Right ventricle myocardium superior (tissue), 1 donor: Measurements from ENCODE around the gene HLA-DQA2. TPM values are rescaled to one million over a fixed set of nuclear protein-coding genes. Genes with fewer than 3 reads are reported as not detected.
"Not testable (repeated sequence)": the region's sequence is repeated elsewhere in the genome, so short reads cannot be mapped to it uniquely, and the experiment has no call there.

ENCODE experiments used
- ATAC-seq: fragments of 200-7000 bp; cut with Tn5 transposase; one replicate; pipeline ENCODE4 v1.9.1; 2020; ENCODE audit warnings: mild to moderate bottlenecking; ENCODE audit not compliant: poor library complexity
- DNase-seq: peaks from one replicate; pipeline ENCODE4 v3.0.0-alpha.2; 2020
- intact Hi-C: fragments of 100-400 bp; cut with DNase I; formaldehyde crosslinking; loops from one replicate; pipeline ENCODE4 v1.11.2; 2022
- microRNA-seq: library from miRNA; unstranded; fragments of <30 nt; microRNA quantifications from one replicate; pipeline ENCODE4 v1.2.0, GENCODE V29; 2020
- total RNA-seq: library from RNA; stranded (reverse); fragmentation: NEBNext Ultra II Directional; extraction: Animal tissue kit (Norgen Biotek cat#: 25700); gene quantifications from one replicate; pipeline ENCODE4 v1.2.1, GENCODE V29; 2021
- donor health status: DM: no; HTN: yes; CAD: no; lungs with severe emphysema.

The HLA-DQA2 gene
- total RNA-seq, 1 donor from 2014 or later, result 1.6 TPM

DNA sequence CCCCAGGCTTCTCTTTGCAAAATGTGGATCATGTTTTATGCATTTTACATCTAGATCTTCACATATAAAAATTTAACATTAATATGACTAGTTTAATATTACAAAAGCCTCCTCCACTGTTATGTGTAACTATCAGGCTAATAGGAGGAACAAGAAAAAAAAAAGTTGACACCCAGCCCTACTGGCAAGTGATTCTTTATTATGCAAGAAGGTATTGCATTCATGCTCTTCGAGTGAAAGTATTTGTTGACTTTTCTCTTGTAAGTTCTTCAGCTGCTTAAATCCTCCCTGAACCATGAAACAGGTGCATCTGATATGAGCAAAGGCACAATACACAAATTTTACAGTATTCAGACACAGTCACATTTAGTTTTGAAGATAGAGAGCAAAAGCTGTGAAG lies 22.9 kb downstream of the HLA-DQA2 start:
- no peak for ATAC-seq
- no peak for DNase-seq
- intact Hi-C loops, result no loop called here

DNA sequence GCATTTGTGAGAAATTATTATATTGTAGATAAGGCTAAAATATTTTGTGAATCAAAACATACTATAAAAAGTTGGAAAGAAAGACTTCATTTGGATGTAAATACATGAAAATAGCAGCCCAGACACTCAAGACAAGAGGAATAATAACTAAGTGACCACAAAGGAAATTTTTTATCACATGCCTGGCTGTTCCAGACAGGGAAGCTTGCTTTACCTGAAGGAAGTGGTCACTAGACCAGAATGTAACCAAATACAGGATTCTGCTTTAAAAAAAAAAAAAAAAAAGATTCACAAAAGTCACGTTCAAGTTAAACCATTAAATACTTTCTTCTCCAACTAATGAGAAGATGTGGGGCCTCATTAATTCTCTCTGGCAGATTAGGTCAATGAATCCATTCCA lies 31.5 kb downstream of the HLA-DQA2 start:
- no peak for ATAC-seq
- no peak for DNase-seq
- intact Hi-C loops, result no loop called here

DNA sequence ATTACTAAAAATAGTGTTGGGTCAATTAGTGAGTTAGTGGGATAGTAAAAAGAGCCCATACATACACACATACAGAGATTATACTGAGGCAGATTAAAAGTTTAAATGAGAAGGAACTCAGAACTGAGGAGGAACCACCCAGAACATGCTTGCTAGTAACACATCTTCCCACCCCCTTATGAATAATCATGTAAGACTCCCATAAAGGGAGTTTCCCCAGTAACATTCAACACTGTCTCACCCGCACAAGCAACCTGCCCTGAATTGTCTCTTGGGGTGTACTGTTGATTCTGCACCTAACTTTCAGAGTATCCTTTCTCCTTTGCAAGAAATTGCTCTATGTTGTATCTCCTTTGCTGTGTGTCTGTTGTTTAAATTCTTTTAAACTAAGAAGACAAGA lies 33.2 kb downstream of the HLA-DQA2 start:
- no peak for DNase-seq
- no peak for ATAC-seq
- intact Hi-C loops, result no loop called here

DNA sequence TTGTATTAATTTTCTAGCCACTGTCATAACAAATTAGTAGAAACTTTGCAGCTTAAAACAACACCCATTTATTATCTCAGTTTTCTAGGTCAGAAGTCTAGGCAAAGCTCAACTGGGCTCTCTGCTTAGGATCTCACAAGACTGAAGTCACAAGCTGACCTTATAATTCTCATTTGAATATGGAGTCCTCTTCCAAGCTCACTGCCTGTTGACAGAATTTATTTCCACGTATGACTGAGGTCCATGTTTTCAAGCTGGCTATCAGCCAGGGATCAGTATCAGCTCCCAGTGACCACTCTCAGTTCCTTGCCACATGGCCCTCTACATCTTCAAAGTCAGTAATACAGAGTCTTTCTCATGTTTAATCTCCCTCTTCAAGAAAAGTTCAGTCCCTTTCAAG lies 33.9 kb downstream of the HLA-DQA2 start:
- intact Hi-C loops, result no loop called here
- no peak for ATAC-seq
- no peak for DNase-seq

DNA sequence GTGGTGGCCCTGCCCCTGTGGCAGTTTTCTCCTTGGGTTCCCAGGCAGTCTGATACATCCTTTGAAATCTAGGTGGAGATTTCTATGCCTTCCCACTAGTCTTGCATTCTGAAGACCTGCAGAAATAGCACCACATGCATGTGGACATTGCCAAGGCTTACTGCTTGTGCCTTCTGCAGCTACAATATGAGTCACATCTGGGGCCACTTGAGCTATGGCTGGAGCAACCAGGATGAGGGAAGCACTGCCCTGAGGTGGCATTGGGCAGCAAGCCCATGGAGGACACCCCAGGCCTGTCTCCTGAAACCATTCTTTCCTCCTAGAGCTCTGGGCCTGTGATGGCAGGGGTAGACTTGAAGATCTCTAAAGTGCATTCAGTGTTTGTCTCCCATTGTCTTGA lies 37.8 kb downstream of the HLA-DQA2 start:
- no peak for ATAC-seq
- intact Hi-C loops, result no loop called here
- no peak for DNase-seq

DNA sequence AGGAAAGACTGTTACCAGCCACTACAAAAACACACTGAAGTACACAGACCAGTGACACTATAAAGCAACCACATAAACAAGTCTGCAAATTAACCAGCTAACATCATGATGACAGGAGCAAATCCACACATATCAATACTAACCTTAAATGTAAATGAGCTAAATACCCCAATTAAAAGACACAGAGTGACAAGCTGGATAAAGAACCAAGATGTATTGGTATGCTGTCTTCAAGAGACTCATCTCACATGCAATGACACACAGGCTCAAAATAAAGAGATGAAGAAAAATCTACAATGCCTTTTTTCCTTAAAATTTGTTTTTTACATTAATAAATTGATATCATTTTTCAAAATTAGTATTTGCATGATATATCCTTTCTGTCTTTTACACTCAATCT lies 41.7 kb downstream of the HLA-DQA2 start:
- ATAC-seq, intact Hi-C loops, DNase-seq: not testable (repeated sequence)

DNA sequence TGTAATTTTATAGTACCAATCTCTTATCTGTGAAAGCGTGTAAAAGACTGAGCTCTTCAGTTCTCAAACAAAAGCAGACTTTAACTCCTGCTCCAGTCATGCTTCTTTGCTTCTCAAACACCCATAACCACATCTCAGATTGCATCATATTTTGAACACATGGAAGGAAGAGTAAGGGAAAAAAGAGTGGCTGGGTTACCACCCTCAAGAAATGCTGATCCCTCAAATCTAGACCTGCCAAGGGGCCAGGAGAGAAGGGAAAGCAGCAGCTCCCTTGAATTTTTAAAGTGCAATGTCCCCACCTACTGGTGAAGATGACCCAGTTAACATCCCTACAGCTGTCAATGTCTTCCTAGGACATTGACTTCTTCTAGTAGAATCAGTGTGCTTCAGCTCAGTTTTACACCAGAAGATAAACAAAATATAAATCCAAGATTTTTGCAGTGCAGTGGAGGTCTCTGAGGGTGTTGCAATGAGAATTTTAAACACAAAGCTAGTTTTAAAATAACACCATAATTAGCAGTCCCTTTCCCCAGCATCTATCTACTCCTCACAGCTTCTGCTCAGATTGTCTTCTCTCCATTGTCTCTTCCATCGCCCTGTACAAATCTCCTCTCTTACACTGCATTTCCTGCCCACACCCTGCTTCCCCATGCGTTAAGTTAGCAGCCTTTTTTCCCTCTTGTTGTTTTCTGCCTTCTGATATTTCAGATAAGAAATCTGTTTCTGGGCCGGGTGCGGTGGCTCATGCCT lies 44.8 kb downstream of the HLA-DQA2 start:
- DNase-seq (no peak), ATAC-seq (peak; percentile 85)

DNA sequence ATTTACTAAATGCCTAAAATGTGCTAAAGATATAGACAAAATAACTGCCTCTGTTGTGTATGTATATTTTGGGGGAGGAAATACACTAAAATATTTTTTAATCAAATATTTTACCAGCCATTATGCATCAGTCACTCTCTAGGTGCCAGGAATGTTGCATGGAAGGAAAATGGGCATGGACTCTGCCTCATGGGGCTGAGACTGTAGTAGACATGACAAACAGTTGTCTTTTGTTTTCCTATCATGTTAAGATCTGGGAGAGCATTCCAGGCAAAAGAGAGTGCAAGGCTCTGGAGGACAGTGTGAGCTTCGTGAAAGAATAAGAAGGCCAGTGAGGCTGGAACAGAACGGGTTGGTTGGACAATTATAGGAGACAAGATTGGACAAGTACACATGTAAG lies 49.1 kb downstream of the HLA-DQA2 start:
- intact Hi-C loops, result loop anchor here (10.0 kb wide), 1 partner anchor 86 kb away; no protein-coding TSS in a partner anchor
- DNase-seq, result no peak
- ATAC-seq, result no peak

More for the DNA sequence above, 44.8 kb downstream of the HLA-DQA2 start:
- intact Hi-C loops, result no loop called here

DNA sequence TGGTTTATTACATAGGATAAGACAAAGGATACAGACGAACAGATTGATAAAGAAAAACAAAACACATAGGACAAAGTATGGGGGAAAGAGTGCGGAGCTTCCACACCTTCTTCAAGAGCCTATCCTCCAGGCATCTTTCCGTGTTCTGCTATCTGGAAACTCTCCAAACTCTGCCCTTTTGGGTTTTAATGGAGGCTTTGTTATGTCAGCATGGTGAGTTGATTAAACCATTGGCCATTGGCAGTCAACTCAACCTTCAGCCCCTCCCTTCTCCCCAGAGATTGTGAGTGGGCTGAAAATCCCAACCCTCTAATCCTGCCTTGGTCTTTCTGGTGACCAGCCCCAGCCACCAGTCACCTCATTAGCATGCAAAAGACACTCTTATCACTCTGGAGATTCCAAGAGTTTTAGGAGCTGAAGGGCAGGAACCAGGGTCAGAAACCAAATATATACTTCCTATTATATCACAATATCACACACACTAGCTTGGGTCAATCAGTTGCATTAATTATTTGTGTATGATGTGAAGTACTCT lies 51.8 kb downstream of the HLA-DQA2 start:
- intact Hi-C loops, result loop anchor here (10.0 kb wide), 1 partner anchor 88 kb away; no protein-coding TSS in a partner anchor
- no peak for DNase-seq
- no peak for ATAC-seq

DNA sequence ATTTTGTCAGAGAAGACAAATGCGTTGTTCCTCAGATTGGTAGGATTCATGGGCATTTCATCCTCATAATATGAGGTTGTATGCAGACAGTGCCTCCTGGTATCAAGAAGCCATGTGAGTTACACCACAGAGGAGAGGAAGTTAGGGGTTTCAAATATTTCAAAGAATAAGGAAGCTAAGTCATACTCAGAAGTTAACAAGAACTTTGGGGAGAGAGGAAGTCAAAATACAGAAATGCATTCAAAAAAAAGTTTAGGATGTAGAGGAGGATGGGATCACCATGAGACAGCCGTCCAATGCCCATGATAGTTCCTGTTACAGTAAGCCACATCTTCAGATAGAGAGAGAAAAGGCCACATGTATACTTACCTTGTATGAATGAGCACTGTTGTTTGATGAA lies 53.3 kb downstream of the HLA-DQA2 start:
- ATAC-seq (peak; percentile 18), DNase-seq (no peak)
- intact Hi-C loops, result loop anchor here (10.0 kb wide), 1 partner anchor 90 kb away; no protein-coding TSS in a partner anchor

Small RNA genes within 50 kb of the gene (microRNA-seq; reads per million reads assigned to microRNA genes)
- not detected for gene MIR3135B

Other genes starting within 250 kb of the HLA-DQA2 start
- gene HLA-DRB5, start 211.1 kb upstream of the HLA-DQA2 start, total RNA-seq, result 17.7 TPM
- gene HLA-DRB1, start 151.5 kb upstream of the HLA-DQA2 start, total RNA-seq, result 27.5 TPM
- gene HLA-DQA1, start 104.0 kb upstream of the HLA-DQA2 start, total RNA-seq, result 5.5 TPM
- gene HLA-DQB1, start 74.7 kb upstream of the HLA-DQA2 start, total RNA-seq, result 2.9 TPM
- gene HLA-DQB2, start 22.1 kb downstream of the HLA-DQA2 start, total RNA-seq, result 1.7 TPM
- gene HLA-DOB, start 75.6 kb downstream of the HLA-DQA2 start, total RNA-seq, result not detected
- gene TAP2, start 97.3 kb downstream of the HLA-DQA2 start, total RNA-seq, result 19.3 TPM
- gene PSMB8, start 102.7 kb downstream of the HLA-DQA2 start, total RNA-seq, result 16.7 TPM
- 14.9 TPM for gene TAP1, start 112.3 kb downstream of the HLA-DQA2 start, total RNA-seq
- gene PSMB9, start 112.8 kb downstream of the HLA-DQA2 start, total RNA-seq, result 12.6 TPM
- gene HLA-DMB, start 199.6 kb downstream of the HLA-DQA2 start, total RNA-seq, result 10.4 TPM
- 16.3 TPM for gene HLA-DMA, start 211.7 kb downstream of the HLA-DQA2 start, total RNA-seq
- gene BRD2, start 227.2 kb downstream of the HLA-DQA2 start, total RNA-seq, result 62.6 TPM